ENCODE results near the gene ZBTB42. TPM values are rescaled to one million over a fixed set of nuclear protein-coding genes. Genes with fewer than 3 reads are reported as not detected.

Gene ZBTB42
- total and polyA plus RNA-seq, 2 of the 13 experiments (the other 11 are each of a cell fraction or from before 2014, with no cell fraction given): 2.8 to 4.2 TPM

DNA sequence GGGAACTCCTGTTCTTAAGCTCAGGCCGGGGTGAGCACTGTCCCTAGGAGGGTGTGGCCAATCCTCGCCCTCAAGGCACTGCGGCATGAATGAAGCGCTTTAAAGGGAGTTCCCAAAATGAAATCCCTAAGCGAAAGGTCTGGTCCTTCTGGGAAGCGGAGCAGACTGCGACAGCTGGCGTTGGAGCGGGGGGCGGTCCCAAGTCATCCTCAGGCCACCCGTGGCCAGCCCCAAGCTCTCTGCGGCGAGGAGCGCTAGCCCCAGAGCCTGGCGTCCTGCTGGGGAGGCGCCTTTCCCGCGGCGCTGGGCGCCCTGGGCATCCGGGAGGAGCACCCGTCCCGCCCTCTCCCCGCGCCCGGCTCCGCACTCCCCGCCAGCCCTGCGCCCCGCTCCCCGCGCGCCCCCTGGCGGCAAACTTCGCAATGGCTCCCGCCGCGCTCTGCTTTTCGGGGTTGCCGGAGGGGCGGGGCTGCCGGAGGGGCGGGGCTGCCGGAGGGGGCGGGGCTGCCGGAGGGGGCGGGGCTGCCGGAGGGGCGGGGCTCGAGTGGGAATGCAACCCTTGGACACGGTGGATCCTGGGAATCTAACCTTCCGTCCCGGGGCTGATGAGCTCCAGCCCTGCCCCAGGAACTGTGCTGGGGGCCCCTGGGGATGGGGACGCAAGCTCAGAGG, 25.4 kb downstream of the ZBTB42 start (continued):
- TF ChIP-seq TFDP2 (CRISPR knock-in tag; IDR thresholded peaks at IDR 0.05) (peak; percentile 62), ZNF775 (CRISPR knock-in tag; IDR thresholded peaks at IDR 0.05; ENCODE audit: borderline replicate concordance) (no peak), E2F5 (CRISPR knock-in tag; conservative IDR thresholded peaks at IDR 0.05) (no peak), ZNF589 (CRISPR knock-in tag; conservative IDR thresholded peaks at IDR 0.05) (no peak), PHF8 (CRISPR knock-in tag; IDR thresholded peaks at IDR 0.05) (no peak; the same call in 1 of the 2 replicates), MAZ (IDR thresholded peaks at IDR 0.05; ENCODE audit: borderline replicate concordance, low read depth, low read length) (no peak), MAZ (CRISPR knock-in tag; IDR thresholded peaks at IDR 0.05; ENCODE audit: low read depth) (peak; percentile 64; the same call in 1 of the 2 replicates), ZFP82 (CRISPR knock-in tag; IDR thresholded peaks at IDR 0.05; ENCODE audit: borderline replicate concordance) (no peak), ZNF317 (CRISPR knock-in tag; IDR thresholded peaks at IDR 0.05) (no peak), ZMAT3 (CRISPR knock-in tag; conservative IDR thresholded peaks at IDR 0.05) (0 out of 2 replicates have a peak, but pooled peaks have one; percentile 41), ZNF574 (CRISPR knock-in tag; IDR thresholded peaks at IDR 0.05) (0 out of 2 replicates have a peak, but pooled peaks have one; percentile 16), ETS1 (CRISPR knock-in tag; IDR thresholded peaks at IDR 0.05) (no peak), ZNF564 (CRISPR knock-in tag; IDR thresholded peaks at IDR 0.05) (no peak), PATZ1 (CRISPR knock-in tag; IDR thresholded peaks at IDR 0.05) (peak; percentile 71)
- TF ChIP-seq, protein P1, sequence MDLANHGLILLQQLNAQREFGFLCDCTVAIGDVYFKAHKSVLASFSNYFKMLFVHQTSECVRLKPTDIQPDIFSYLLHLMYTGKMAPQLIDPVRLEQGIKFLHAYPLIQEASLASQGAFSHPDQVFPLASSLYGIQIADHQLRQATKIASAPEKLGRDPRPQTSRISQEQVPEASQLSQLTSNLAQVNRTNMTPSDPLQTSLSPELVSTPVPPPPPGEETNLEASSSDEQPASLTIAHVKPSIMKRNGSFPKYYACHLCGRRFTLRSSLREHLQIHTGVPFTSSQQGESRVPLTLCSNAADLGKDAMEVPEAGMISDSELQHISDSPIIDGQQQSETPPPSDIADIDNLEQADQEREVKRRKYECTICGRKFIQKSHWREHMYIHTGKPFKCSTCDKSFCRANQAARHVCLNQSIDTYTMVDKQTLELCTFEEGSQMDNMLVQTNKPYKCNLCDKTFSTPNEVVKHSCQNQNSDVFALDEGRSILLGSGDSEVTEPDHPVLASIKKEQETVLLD (CRISPR knock-in tag; IDR thresholded peaks at IDR 0.05; ENCODE audit: low read depth): 0 out of 2 replicates have a peak, but pooled peaks have one; percentile 18
- TF ChIP-seq, protein P2, sequence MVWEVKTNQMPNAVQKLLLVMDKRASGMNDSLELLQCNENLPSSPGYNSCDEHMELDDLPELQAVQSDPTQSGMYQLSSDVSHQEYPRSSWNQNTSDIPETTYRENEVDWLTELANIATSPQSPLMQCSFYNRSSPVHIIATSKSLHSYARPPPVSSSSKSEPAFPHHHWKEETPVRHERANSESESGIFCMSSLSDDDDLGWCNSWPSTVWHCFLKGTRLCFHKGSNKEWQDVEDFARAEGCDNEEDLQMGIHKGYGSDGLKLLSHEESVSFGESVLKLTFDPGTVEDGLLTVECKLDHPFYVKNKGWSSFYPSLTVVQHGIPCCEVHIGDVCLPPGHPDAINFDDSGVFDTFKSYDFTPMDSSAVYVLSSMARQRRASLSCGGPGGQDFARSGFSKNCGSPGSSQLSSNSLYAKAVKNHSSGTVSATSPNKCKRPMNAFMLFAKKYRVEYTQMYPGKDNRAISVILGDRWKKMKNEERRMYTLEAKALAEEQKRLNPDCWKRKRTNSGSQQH (CRISPR knock-in tag; IDR thresholded peaks at IDR 0.05; ENCODE audit: low read depth): no peak

Data from HepG2 (cell line).